GM19193 (cell line): ENCODE results near the gene TLR6.

ENCODE experiments used
- POLR2A ChIP-seq: IDR thresholded peaks from 4 replicates; pipeline ENCODE4 v1.6.1; 2011; ENCODE audit not compliant: insufficient read depth, insufficient read length; ENCODE audit errors: extremely low read depth

Gene TLR6

DNA sequence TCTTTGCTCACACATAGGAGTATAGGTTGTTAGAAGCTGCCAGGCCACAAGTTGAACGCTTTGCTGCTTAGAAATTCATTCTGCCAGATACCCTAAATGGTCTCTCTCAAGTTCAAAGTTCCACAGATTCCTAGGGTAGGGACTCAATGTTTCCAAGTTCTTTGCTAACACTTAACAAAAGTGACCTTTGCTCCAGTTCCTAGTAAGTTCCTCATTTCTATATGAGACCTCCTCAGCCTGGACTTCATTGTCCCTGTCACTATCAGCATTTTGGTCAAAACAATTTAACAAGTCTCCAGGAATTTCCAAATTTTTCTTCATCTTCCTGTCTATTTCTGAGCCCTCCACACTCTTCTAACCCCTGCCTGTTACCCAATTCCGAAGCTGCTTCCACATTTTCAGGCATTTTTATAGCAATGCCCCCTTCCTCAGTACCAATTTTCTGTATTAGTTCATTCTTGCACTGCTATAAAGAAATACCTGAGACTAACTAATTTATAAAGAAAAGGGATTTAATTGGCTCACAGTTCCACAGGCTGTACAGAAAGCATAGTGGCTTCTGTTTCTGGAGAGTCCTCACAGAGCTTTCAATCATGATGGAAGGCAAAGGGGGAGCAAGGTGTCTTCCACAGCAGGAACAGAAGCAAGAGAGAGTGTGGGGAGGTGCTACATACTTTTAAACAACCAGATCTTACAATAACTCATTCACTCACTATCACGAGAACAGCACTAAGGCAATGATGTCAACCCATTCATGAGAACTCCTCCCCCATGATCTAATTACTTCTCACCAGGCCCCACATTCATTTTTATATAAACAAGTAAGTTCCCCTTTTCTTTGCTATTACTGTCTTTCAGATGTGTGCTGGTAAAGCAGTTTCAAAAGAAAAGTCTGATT lies 40.5 kb downstream of the TLR6 start:
- no peak for TF ChIP-seq POLR2A

GRCh38 chr4:38814386-38814785 lies 42.2 kb downstream of the TLR6 start:
- no peak for TF ChIP-seq POLR2A

DNA sequence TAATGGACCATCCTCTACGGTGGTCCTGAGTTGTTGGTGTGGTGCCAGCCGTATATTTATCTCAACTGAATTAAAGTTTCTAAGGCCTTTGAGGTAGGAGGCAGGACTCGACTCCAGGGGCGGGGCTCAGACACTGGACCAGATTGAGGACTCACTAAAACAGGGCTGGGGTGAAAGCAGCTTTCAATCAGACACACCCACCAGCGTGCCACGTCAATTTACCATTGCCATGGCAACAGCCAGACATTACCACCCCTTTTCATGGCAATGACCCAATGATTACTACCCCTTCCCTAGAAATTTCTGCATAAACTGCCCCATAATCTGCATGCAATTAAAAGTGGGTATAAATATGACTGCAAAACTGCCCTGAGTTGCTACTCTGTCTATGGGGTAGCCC lies 45.3 kb downstream of the TLR6 start:
- TF ChIP-seq POLR2A: no peak

DNA sequence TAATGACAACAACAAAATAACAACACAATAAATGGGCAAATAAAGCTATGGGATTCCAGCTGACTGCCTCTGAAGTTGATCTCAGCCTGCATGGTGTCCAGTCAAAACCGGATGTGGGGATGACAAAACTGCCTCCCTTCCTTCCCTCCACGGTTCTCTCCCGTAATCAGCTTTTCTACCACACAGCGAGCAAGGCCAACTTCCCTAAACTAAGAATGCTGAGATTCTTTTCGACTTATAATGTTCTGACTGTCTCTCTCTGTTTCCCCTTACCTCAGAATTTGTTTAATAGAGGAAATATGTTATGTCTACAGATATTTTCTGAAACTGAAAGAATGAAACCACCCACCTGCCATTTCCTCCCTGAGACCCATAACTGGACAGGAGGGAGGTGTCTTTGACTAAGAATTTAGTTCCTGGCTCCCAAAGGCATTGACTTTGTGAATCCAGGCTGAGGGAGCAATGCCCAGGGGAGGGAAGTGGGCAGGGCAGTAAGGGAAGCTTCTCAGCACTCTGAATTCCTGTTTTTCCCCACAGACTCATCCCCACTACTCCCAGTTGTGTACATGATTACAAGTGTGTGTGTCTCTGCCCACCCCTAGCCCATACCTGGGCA lies 51.0 kb downstream of the TLR6 start:
- TF ChIP-seq POLR2A: no peak

DNA sequence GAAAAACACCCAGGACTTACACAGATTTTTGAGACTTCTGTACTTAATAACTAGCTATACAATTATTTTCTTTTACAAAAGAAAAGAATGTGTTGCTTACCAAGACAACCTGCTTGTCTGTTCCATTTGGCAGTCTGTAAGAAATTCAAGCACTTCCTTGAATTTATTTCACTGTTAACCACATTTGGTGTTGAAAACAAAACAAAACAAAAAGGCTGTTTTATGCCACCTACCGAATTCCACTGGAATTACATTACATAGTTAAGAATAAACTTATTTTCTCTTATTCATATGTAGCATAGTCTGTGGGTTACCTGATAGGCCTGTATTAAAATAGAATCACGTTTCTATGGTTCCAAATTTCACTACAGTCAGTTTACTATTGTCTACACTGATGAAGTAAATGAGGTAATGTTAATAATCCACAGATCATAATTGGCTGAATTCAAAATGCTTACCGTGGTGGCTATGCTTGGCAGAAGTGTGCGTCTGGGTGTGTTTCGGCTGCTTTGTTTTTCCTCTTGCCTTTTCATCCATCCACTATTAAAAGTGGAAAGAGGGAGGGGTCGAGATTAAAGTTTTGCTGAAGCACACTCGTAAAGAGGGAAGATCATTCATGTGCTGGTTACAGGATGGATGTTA lies 51.8 kb downstream of the TLR6 start, which contains the start of gene TLR1:
Gene TLR1, minus strand, starts transcription at position 138 of the 642 bp plus-strand sequence. CDS start 5,960 bp downstream, outside the sequence.
- no peak for TF ChIP-seq POLR2A

- no peak for TF ChIP-seq POLR2A
Measured at GRCh38 chr4:38803833-38804653, 52.6 kb downstream of the TLR6 start.

DNA sequence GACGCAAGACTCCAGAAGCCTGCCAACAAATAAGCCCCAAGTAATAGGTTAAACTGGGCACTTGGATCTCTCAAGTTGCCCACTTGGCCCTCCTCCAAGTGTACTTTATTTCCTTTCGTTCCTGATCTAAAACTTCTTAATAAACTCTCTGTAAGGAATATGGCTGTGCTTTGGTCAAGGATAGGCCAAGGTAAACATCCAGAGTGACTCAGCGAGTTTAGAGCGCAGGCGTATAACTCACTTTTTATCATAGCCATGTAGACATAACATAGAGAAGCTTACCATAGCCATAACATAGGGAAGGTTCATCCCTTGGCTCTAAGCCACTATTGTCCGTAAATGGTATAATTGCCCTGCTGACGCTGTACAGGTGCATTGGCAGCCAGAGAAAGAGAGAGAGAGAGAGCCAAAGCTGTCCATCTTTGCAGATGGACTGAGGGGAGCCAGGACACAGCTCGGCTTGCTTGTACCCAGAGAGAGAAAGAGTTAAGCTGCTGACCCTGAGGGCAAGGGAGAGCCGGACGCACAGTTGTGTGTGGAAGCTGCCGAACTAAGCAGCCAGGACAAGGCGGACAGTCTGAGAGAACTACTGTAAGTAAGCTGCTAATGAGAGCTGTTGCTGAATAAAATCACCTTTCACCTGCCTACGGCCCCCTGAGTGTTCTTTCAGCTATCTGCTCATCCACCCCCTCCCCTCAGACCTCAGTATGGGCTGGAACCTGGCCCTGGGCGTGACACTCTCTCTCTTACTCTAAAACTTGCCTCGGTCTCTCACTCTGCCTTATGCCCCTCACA lies 53.9 kb downstream of the TLR6 start:
- no peak for TF ChIP-seq POLR2A

GRCh38 chr4:38800961-38801450 lies 55.6 kb downstream of the TLR6 start:
- TF ChIP-seq POLR2A: no peak

DNA sequence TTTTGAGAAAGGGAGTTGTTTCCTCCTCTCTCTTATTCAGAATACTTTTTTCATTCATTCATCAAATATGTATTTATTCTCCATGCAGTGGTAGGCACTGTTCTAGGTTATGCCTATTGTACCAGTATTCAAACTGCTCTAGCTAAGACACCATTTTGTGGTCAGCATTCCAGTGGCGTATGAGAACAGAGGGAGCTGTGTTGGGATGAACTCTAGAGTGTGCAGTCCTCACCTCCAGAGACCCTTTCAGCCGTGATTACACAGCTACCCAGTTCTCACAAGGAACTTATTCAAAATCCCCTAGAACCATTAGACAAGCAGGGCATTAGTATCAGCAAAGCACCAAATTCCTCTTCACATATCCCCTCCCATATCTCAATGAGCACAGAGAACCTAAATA lies 56.3 kb downstream of the TLR6 start:
- TF ChIP-seq POLR2A: no peak

GRCh38 chr4:38795087-38795486 lies 61.5 kb downstream of the TLR6 start:
- no peak for TF ChIP-seq POLR2A

- TF ChIP-seq POLR2A: no peak
Measured at GRCh38 chr4:38794051-38794450, 62.6 kb downstream of the TLR6 start.

DNA sequence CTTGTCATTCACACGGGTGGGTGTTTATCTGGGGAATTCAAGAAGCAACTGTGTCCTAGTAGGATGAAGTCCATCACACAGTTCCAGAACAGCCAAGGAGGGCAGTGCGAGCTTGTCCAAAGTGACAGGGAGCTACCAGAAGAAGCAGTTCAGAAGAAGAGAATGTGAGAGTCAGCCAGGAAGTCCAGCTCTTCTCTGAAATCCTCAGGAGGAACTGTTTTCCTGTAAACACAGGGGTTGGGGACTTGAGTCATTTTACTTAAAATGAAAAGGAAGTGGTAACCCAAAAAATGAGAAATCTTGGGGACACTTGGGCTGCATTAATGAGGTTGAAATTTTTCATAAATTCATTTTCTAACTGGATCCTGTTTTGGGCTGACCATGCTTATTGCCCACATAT lies 65.6 kb downstream of the TLR6 start:
- TF ChIP-seq POLR2A: no peak

GRCh38 chr4:38788317-38788716 lies 68.3 kb downstream of the TLR6 start:
- no peak for TF ChIP-seq POLR2A

GRCh38 chr4:38787693-38788092 lies 68.9 kb downstream of the TLR6 start:
- TF ChIP-seq POLR2A: no peak
